NB4 (cell line): ENCODE measurements around the gene CAPZA2.
A peak's percentile ranks its signal among the peaks of the same experiment; 100 is the strongest.

ENCODE experiments used
- DNase-seq: peaks from one replicate; pipeline ENCODE4 v3.0.0; 2010; ENCODE audit warnings: low read depth
- H3K4me3 ChIP-seq: one replicate; pipeline ENCODE4 v1.5.1; 2011; ENCODE audit warnings: mild to moderate bottlenecking, low read depth, low read length, moderate library complexity
- MYC ChIP-seq: IDR thresholded peaks from 2 replicates; pipeline ENCODE4 v1.6.1; 2011; ENCODE audit warnings: low read depth, low read length
- POLR2A ChIP-seq: IDR thresholded peaks from 2 replicates; pipeline ENCODE4 v1.6.1; 2011; ENCODE audit warnings: mild to moderate bottlenecking; ENCODE audit not compliant: insufficient read length; ENCODE audit errors: extremely low read depth
- TF ChIP-seq, protein P1 (sequence below): IDR thresholded peaks from 2 replicates; pipeline ENCODE4 v1.6.1; 2011; ENCODE audit warnings: low read depth, low read length
- TF ChIP-seq, protein P2 (sequence below): IDR thresholded peaks from one replicate; pipeline ENCODE4 v1.5.1; 2012; ENCODE audit warnings: low read depth, low read length

The CAPZA2 gene

GRCh38 chr7:116851175-116851574, 11.2 kb upstream of the CAPZA2 start:
- no peak for DNase-seq
- TF ChIP-seq, protein P1, sequence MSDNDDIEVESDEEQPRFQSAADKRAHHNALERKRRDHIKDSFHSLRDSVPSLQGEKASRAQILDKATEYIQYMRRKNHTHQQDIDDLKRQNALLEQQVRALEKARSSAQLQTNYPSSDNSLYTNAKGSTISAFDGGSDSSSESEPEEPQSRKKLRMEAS = no peak
- no peak for TF ChIP-seq MYC
- TF ChIP-seq, protein P2, sequence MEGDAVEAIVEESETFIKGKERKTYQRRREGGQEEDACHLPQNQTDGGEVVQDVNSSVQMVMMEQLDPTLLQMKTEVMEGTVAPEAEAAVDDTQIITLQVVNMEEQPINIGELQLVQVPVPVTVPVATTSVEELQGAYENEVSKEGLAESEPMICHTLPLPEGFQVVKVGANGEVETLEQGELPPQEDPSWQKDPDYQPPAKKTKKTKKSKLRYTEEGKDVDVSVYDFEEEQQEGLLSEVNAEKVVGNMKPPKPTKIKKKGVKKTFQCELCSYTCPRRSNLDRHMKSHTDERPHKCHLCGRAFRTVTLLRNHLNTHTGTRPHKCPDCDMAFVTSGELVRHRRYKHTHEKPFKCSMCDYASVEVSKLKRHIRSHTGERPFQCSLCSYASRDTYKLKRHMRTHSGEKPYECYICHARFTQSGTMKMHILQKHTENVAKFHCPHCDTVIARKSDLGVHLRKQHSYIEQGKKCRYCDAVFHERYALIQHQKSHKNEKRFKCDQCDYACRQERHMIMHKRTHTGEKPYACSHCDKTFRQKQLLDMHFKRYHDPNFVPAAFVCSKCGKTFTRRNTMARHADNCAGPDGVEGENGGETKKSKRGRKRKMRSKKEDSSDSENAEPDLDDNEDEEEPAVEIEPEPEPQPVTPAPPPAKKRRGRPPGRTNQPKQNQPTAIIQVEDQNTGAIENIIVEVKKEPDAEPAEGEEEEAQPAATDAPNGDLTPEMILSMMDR = no peak
- TF ChIP-seq POLR2A = no peak
- no peak overlapping the region for H3K4me3 ChIP-seq

- no peak for TF ChIP-seq POLR2A
- no peak for TF ChIP-seq MYC
- TF ChIP-seq, protein P2 = no peak
- TF ChIP-seq, protein P1 = no peak
These were observed 10.7 kb upstream of the CAPZA2 start for GRCh38 chr7:116851671-116852070.

DNA sequence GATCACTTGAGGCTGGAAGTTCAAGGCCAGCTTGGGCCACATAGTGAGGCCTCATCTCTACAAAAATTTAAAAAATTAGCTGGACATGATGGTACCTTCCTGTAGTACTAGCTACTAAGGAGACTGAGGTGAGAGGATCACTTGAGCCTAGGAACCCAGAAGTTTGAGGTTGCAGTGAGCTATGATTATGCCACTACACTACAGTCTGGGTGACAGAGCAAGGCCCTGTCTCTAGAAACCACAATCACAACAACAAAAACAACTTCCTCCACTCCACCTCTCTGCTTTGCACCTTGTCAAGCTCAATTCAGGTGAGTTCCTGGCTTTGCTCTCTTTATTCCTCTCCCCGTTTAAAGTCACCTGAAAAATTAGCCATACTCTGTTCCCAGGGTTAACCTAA, 8.3 kb upstream of the CAPZA2 start:
- TF ChIP-seq, protein P1 = no peak
- TF ChIP-seq POLR2A (no peak), MYC (no peak)
- TF ChIP-seq, protein P2 = no peak
- no peak for DNase-seq
- H3K4me3 ChIP-seq = no peak overlapping the region

More at GRCh38 chr7:116851671-116852070, 10.7 kb upstream of the CAPZA2 start:
- H3K4me3 ChIP-seq = no peak overlapping the region
- DNase-seq = no peak

GRCh38 chr7:116857052-116857451, 5.3 kb upstream of the CAPZA2 start:
- DNase-seq = no peak
- H3K4me3 ChIP-seq = no peak overlapping the region
- TF ChIP-seq, protein P2 = no peak
- TF ChIP-seq MYC = no peak
- no peak for TF ChIP-seq POLR2A
- TF ChIP-seq, protein P1 = no peak

GRCh38 chr7:116859323-116859722, 3.1 kb upstream of the CAPZA2 start:
- TF ChIP-seq MYC = no peak
- TF ChIP-seq POLR2A = no peak
- TF ChIP-seq, protein P2 = no peak
- TF ChIP-seq, protein P1 = no peak
- peak; percentile 72 for DNase-seq
- H3K4me3 ChIP-seq = no peak overlapping the region

DNA sequence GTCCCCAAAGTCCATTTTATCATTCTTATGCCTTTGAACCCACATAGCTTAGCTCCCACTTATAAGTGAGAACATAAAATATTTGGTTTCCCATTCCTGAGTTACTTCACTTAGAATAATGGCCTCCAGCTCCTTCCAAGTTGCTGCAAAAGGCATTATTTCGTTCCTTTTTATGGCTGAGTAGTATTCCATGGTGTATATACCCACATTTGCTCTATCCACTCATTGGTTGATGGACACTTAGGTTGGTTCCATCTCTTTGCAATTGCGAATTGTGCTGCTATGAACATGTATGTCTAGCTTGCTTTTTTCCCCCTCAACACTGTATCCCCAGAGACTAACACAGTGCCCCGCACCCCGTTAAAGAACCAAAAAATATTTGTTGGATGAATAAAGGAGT, 670 bp upstream of the CAPZA2 start:
- H3K4me3 ChIP-seq = no peak overlapping the region
- TF ChIP-seq, protein P1 = no peak
- TF ChIP-seq, protein P2 = no peak
- TF ChIP-seq MYC (no peak), POLR2A (no peak)
- peak; percentile 17 for DNase-seq
